ENCODE results near the gene MEIS2. TPM values are rescaled to one million over a fixed set of nuclear protein-coding genes. Genes with fewer than 3 reads are reported as not detected.
"Not testable (repeated sequence)": the region's sequence is repeated elsewhere in the genome, so short reads cannot be mapped to it uniquely, and the experiment has no call there.

The MEIS2 gene
- total RNA-seq, 2 experiments from 2014 or later, result not detected

DNA sequence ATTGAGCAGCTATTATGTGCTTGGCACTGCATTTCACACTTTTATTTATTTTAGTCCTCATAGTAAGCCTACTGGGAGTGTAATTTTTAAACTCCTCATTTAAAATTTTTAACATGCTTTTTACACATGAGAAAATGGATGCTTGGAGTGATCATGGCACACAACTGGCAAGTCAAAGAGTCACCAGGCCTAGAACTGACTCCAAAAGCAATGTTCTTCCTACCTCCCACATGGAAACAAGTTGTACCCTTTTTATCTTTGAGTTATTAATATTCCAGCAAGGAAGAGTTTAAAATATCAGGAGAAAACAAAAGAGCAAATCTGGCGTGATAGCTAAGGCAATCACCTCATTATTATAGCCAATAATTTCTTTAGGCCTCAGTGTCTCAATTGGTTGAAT is 100.6 kb downstream of the MEIS2 start:
- no peak overlapping the region for H3K4me3 Mint-ChIP-seq
- no peak overlapping the region for H3K27ac Mint-ChIP-seq
- no peak for DNase-seq
- CTCF ChIA-PET, result no interaction called here
- intact Hi-C loops (cut with micrococcal nuclease), result no loop called here
- no peaks in the 10 kb centered on the region for H3K9me3 Mint-ChIP-seq
- H3K36me3 Mint-ChIP-seq (ENCODE audit: low read depth), result no peaks in the 10 kb centered on the region
- H3K4me1 Mint-ChIP-seq (ENCODE audit: low read depth), result no peaks in the 10 kb centered on the region
- no peaks in the 10 kb centered on the region for H3K27me3 Mint-ChIP-seq (ENCODE audit: low read depth)

DNA sequence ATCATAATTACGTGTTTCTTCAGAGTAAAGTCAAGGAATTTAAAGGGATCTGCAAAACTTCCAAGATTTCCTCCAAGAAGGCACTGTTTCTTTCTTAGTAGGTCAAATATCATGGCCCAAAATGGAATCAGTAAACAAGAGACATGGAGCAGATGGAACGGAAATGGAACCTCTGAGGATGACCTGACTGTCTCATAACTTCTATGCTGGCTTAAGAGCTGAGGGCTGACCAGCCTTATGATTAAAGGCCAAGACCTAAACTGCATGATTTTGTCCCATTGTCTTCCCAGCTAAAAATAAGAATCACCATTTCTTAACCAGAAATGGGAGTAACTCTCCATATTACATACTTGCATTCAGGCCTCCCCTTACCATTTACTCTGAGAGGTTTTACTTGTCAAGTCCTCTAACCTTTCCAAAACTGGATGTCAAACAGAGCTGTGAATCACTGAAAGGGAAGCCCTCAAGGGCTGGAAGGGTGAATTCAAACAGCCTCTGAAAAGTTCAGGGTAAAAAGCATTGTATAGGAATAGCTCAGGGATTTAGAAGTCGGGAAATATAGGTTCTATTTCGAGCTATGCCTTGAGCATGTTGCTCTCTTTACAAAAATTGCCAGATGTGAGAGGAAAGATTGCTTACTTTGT is 103.7 kb downstream of the MEIS2 start:
- no peak overlapping the region for H3K4me3 Mint-ChIP-seq
- H3K36me3 Mint-ChIP-seq (ENCODE audit: low read depth), result no peaks in the 10 kb centered on the region
- DNase-seq, result no peak
- no peaks in the 10 kb centered on the region for H3K27me3 Mint-ChIP-seq (ENCODE audit: low read depth)
- H3K27ac Mint-ChIP-seq, result no peak overlapping the region
- H3K9me3 Mint-ChIP-seq, result no peaks in the 10 kb centered on the region
- no peaks in the 10 kb centered on the region for H3K4me1 Mint-ChIP-seq (ENCODE audit: low read depth)
- CTCF ChIA-PET, result no interaction called here
- intact Hi-C loops (cut with micrococcal nuclease), result no loop called here

DNA sequence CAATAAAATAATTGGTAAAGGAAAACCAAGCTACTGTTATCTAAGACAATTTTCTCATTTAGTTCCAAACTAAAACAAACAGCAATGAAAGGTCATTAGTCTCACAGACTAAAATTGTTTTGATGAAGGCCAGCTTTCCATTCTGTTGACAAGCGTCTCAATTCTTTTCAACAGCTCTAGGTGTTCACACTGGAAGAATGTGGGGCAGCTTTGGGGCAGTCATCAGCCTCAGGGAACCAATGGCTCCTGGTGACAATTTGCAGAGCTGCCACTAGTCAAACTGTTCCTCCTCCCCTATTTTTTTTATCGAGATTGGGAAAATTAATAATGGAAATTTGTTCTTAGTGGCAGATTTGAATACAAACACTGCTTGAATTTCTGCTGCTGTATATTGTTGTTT is 104.2 kb downstream of the MEIS2 start:
- Mint-ChIP-seq H3K27ac (no peak overlapping the region), H3K4me1 (ENCODE audit: low read depth) (no peaks in the 10 kb centered on the region), H3K27me3 (ENCODE audit: low read depth) (no peaks in the 10 kb centered on the region), H3K9me3 (no peaks in the 10 kb centered on the region), H3K36me3 (ENCODE audit: low read depth) (no peaks in the 10 kb centered on the region), H3K4me3 (no peak overlapping the region)
- CTCF ChIA-PET, result no interaction called here
- no peak for DNase-seq
- intact Hi-C loops (cut with micrococcal nuclease), result no loop called here

DNA sequence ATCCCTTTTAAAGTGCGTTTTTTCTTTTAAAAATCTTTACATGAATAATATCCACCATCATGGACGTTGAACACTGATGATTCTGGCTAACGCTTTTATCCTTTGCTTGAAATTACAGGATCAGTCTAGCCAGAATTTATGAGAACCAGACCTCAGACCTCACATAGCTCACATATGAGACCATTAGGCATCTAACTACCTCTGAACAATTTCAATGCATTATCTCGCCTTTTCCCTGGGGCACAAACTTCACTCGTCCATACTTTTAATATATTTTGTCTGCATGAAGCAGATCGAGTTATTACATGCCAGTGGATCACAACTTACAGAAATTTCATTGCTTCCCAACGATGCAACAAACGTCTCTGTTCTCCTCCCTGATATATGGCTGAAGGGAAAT is 105.6 kb downstream of the MEIS2 start:
- intact Hi-C loops (cut with micrococcal nuclease), result no loop called here
- Mint-ChIP-seq H3K27me3 (ENCODE audit: low read depth) (no peaks in the 10 kb centered on the region), H3K9me3 (no peaks in the 10 kb centered on the region), H3K27ac (no peak overlapping the region), H3K4me3 (no peak overlapping the region), H3K36me3 (ENCODE audit: low read depth) (no peaks in the 10 kb centered on the region), H3K4me1 (ENCODE audit: low read depth) (no peaks in the 10 kb centered on the region)
- DNase-seq, result no peak
- CTCF ChIA-PET, result no interaction called here

DNA sequence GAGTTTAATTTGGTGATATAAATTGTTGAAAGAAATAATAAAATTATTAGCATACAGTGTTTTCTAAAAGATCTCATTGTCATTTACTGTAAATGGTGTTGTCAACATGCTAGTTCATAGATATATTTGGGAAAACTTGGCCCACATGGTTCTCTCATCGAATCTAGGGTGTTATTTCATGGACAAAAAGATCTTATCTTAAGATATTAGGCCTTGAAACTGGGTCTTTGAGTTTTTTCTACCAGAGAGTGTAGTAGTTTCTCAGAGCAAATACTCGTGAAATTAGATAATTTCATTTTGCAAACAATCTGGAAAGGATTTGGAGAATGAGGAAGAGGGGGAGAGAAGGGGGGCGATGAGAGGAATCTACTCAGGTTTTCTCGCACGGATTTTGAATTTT is 107.9 kb downstream of the MEIS2 start:
- H3K36me3 Mint-ChIP-seq (ENCODE audit: low read depth), result no peaks in the 10 kb centered on the region
- no peak overlapping the region for H3K27ac Mint-ChIP-seq
- no peak overlapping the region for H3K4me3 Mint-ChIP-seq
- H3K9me3 Mint-ChIP-seq, result no peaks in the 10 kb centered on the region
- no peaks in the 10 kb centered on the region for H3K4me1 Mint-ChIP-seq (ENCODE audit: low read depth)
- H3K27me3 Mint-ChIP-seq (ENCODE audit: low read depth), result peaks cover 5% of the 10 kb centered on the region
- CTCF ChIA-PET, result no interaction called here
- no peak for DNase-seq
- intact Hi-C loops (cut with micrococcal nuclease), result no loop called here

DNA sequence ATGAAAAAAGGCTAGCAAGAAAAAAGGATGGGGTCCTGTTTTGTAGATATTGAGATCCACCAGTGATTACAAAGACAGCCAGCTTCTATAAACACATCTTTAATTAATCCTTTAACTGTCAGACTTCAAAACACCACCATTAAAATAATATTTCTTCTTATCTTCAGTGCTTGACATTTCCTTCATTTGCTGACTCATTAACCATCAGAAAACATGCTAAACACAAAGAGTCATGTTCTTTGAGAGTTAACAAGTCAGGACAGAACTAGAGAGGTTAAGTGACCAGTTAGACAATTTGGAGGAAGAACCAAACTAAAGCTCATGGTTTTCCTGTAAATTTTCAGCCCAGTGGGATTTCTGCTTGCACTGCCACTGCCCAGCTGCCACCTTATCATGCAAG is 111.4 kb downstream of the MEIS2 start:
- peaks cover 12% of the 10 kb centered on the region for H3K9me3 Mint-ChIP-seq

DNA sequence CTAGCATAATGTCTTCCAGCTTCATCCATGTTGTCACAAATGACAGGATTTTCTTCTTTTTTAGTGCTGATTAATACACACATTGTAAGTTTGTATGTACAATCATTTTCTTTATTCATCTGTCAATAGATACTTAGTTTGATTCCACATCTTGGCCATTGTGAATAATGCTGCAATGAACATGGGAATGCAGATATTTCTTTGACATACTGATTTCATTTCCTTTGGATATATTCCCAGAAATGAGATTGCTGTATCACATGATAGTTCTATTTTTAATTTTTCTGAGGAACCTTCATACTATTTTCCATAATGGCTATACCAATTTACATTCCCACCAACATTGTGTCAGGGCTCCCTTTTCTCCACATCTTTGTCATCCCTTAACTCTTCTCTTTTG is 117.9 kb downstream of the MEIS2 start:
- Mint-ChIP-seq H3K27ac (no peak overlapping the region), H3K4me1 (ENCODE audit: low read depth) (no peaks in the 10 kb centered on the region), H3K9me3 (peaks cover 12% of the 10 kb centered on the region), H3K27me3 (ENCODE audit: low read depth) (no peaks in the 10 kb centered on the region), H3K36me3 (ENCODE audit: low read depth) (peaks cover 3% of the 10 kb centered on the region), H3K4me3 (no peak overlapping the region)
- intact Hi-C loops (cut with micrococcal nuclease), result no loop called here
- CTCF ChIA-PET, result no interaction called here
- DNase-seq, result no peak

More for the DNA sequence above, 111.4 kb downstream of the MEIS2 start:
- Mint-ChIP-seq H3K27me3 (ENCODE audit: low read depth) (peaks cover 5% of the 10 kb centered on the region), H3K27ac (no peak overlapping the region), H3K4me3 (no peak overlapping the region), H3K4me1 (ENCODE audit: low read depth) (no peaks in the 10 kb centered on the region), H3K36me3 (ENCODE audit: low read depth) (peaks cover 3% of the 10 kb centered on the region)
- no peak for DNase-seq
- CTCF ChIA-PET, result no interaction called here
- intact Hi-C loops (cut with micrococcal nuclease), result no loop called here

DNA sequence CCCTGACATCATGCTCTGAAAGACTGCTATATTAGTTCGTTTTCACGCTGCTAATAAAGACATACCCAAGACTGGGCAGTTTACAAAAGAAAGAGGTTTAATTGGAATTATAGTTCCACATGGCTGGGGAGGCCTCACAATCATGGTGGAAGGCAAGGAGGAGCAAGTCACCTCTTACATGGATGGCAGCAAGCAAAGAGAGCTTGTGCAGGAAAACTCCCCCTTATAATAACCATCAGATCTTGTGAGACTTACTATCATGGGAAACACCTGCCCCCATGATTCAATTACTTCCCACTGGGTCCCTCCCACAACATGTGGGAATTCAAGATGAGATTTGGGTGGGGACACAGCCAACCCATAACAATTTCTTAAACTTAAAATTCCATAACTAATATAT is 120.1 kb downstream of the MEIS2 start:
- H3K27ac Mint-ChIP-seq; H3K27me3 Mint-ChIP-seq (ENCODE audit: low read depth); H3K36me3 Mint-ChIP-seq (ENCODE audit: low read depth); intact Hi-C loops (cut with micrococcal nuclease); H3K4me3 Mint-ChIP-seq; H3K4me1 Mint-ChIP-seq (ENCODE audit: low read depth); DNase-seq; CTCF ChIA-PET: not testable (repeated sequence)
- H3K9me3 Mint-ChIP-seq, result peaks cover 11% of the 10 kb centered on the region

DNA sequence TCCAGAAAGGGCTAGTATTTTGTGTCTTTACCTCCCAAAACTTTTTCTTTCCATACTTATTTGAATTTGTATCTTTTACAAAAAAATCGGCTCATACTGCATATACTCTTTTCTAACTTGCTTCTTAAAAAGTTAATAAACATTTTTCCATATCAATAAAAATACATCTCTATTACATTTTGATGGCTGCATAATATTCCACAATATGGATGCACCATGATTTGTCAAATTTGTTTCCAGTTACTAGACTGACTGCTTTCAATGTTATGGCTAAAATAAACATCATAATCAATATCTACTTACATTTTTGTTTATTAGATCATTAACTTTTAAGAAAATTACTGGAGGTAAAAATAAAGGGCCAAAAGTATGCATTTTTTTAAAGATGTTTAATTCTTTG is 121.7 kb downstream of the MEIS2 start:
- H3K36me3 Mint-ChIP-seq (ENCODE audit: low read depth), result no peaks in the 10 kb centered on the region
- no peak overlapping the region for H3K27ac Mint-ChIP-seq
- CTCF ChIA-PET, result no interaction called here
- no peaks in the 10 kb centered on the region for H3K27me3 Mint-ChIP-seq (ENCODE audit: low read depth)
- H3K4me1 Mint-ChIP-seq (ENCODE audit: low read depth), result no peaks in the 10 kb centered on the region
- H3K4me3 Mint-ChIP-seq, result no peak overlapping the region
- intact Hi-C loops (cut with micrococcal nuclease), result no loop called here
- no peak for DNase-seq
- H3K9me3 Mint-ChIP-seq, result no peaks in the 10 kb centered on the region

DNA sequence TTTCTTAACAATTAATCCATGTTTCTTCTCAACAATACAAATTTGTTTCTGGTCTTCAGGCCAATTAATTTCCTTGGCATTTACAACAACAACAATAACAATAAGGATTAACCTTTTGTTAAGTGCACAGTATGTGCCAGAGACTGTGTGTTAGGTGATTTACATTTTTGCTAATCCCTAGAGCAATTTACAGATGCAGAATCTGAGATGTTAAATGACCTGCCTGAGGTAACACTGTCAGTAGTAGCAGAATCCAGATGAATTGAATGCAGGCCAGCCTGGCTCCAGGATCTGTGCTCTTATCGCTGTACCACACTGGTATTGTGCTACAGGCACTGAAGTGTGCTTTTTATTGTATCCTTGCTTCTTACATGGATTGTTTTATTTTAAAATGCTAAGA is 122.2 kb downstream of the MEIS2 start:
- intact Hi-C loops (cut with micrococcal nuclease), result no loop called here
- no peaks in the 10 kb centered on the region for H3K9me3 Mint-ChIP-seq
- no peaks in the 10 kb centered on the region for H3K4me1 Mint-ChIP-seq (ENCODE audit: low read depth)
- H3K27ac Mint-ChIP-seq, result no peak overlapping the region
- DNase-seq, result no peak
- H3K4me3 Mint-ChIP-seq, result no peak overlapping the region
- no peaks in the 10 kb centered on the region for H3K36me3 Mint-ChIP-seq (ENCODE audit: low read depth)
- CTCF ChIA-PET, result no interaction called here
- no peaks in the 10 kb centered on the region for H3K27me3 Mint-ChIP-seq (ENCODE audit: low read depth)

DNA sequence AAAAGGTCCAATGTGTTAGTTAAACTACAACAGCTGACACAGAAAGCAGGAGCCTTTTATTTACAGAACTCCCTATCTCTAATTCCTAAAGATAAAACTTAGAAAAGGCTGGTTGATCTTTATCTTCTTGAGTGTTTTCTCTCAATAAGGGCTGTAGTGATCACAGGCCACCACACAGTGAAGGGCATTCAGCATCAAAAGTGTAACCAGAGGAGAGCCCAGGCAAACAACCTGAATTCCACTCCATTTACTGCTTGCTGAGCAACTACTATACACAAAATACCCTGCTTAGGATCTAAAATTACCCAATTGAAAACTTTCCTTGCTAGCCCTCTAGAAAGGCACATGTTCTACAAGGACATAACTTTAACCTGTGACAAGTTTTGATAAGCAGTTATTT is 122.7 kb downstream of the MEIS2 start:
- CTCF ChIA-PET, result no interaction called here
- H3K4me1 Mint-ChIP-seq (ENCODE audit: low read depth), result no peaks in the 10 kb centered on the region
- H3K9me3 Mint-ChIP-seq, result no peaks in the 10 kb centered on the region
- intact Hi-C loops (cut with micrococcal nuclease), result no loop called here
- H3K4me3 Mint-ChIP-seq, result no peak overlapping the region
- H3K27ac Mint-ChIP-seq, result no peak overlapping the region
- no peaks in the 10 kb centered on the region for H3K36me3 Mint-ChIP-seq (ENCODE audit: low read depth)
- H3K27me3 Mint-ChIP-seq (ENCODE audit: low read depth), result no peaks in the 10 kb centered on the region
- no peak for DNase-seq

DNA sequence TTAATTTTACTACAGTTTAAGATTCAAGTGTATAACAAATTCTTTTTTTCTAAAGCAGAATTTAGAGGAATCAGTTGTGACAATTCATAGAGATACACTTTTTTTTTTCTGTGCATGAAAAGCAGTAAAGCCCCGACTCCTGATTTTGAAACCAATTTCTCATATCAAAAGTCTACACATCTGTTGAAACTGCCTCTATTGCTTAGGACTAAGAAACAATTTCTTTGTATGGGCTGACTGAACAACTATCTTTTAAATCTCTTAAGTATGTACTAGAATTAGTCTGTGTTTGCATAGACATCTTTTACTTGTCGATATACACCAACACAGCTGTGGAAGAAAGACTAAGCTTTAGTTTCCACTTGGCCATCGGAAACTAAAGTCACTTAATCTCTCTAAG is 127.6 kb downstream of the MEIS2 start:
- H3K4me3 Mint-ChIP-seq, result no peak overlapping the region
- DNase-seq, result no peak
- no peaks in the 10 kb centered on the region for H3K4me1 Mint-ChIP-seq (ENCODE audit: low read depth)
- CTCF ChIA-PET, result no interaction called here
- H3K9me3 Mint-ChIP-seq, result no peaks in the 10 kb centered on the region
- intact Hi-C loops (cut with micrococcal nuclease), result no loop called here
- H3K27ac Mint-ChIP-seq, result no peak overlapping the region
- H3K36me3 Mint-ChIP-seq (ENCODE audit: low read depth), result no peaks in the 10 kb centered on the region
- peaks cover 6% of the 10 kb centered on the region for H3K27me3 Mint-ChIP-seq (ENCODE audit: low read depth)

DNA sequence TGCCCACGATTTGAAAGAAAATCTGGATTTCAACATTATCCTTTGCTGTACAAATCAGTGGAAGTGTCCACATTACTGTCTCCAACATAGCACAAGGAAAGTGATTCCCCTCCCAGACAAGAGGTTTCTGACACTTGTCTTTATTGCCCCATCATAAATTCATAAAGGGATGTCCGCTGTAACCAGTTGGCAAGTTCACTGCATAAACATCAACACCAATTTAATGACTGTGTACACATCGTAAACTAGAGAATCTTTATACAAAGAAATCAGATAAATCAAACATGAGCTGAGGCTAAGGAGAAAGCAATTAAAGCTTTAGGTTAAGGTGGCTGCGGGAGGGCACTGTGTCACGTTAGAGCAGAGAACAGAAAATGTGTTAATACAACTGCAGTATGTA is 129.8 kb downstream of the MEIS2 start:
- CTCF ChIA-PET, result no interaction called here

DNA sequence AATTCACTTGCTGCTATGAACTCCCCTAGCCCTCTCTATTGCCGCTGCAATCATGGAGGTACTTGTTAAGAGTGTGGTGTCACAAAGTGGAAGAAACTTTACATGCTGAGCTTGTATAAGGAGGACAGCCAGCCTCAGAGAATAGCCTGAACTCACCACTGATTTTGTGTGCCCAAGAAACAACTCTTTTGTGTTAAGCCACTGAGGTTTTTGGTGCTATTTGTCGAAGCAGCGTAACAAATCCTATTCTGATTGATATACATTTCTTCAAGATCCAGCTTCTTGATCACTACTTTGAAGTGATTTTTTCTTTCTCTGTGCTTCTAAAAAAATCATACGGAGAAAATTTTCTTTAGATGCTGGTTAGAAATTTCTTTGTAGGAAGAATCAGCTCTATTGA is 132.4 kb downstream of the MEIS2 start:
- H3K27ac Mint-ChIP-seq, result no peak overlapping the region
- DNase-seq, result no peak
- H3K9me3 Mint-ChIP-seq, result no peaks in the 10 kb centered on the region
- H3K4me1 Mint-ChIP-seq (ENCODE audit: low read depth), result no peaks in the 10 kb centered on the region
- peaks cover 6% of the 10 kb centered on the region for H3K27me3 Mint-ChIP-seq (ENCODE audit: low read depth)
- no peak overlapping the region for H3K4me3 Mint-ChIP-seq
- no peaks in the 10 kb centered on the region for H3K36me3 Mint-ChIP-seq (ENCODE audit: low read depth)
- intact Hi-C loops (cut with micrococcal nuclease), result no loop called here
- CTCF ChIA-PET, result no interaction called here

More for the DNA sequence above, 129.8 kb downstream of the MEIS2 start:
- H3K4me3 Mint-ChIP-seq, result no peak overlapping the region
- no peaks in the 10 kb centered on the region for H3K9me3 Mint-ChIP-seq
- DNase-seq, result no peak
- intact Hi-C loops (cut with micrococcal nuclease), result no loop called here
- H3K4me1 Mint-ChIP-seq (ENCODE audit: low read depth), result no peaks in the 10 kb centered on the region
- no peaks in the 10 kb centered on the region for H3K36me3 Mint-ChIP-seq (ENCODE audit: low read depth)
- peaks cover 6% of the 10 kb centered on the region for H3K27me3 Mint-ChIP-seq (ENCODE audit: low read depth)
- H3K27ac Mint-ChIP-seq, result no peak overlapping the region

All from activated naive CD4-positive, alpha-beta T cell treated with anti-CD3 and anti-CD28 coated beads for 36 hours (primary cell).